Measurements from ENCODE around the gene EVX1.

The EVX1 gene

GRCh38 chr7:27209933-27210440, 32.6 kb upstream of the EVX1 start:
- 44% methylated on average over 11 of the region's 11 CpGs for whole genome bisulfite sequencing
- H3K9ac ChIP-seq (ENCODE audit: low read depth, low read length), result no peak overlapping the region
- H3K4me3 ChIP-seq (ENCODE audit: low read length), result no peak overlapping the region
- H3K4me1 ChIP-seq (ENCODE audit: insufficient read depth, low read length), result peaks cover 8% of the 10 kb centered on the region
- H3K36me3 ChIP-seq (ENCODE audit: insufficient read depth, low read length), result no peaks in the 10 kb centered on the region
- H3K27me3 ChIP-seq (ENCODE audit: insufficient read depth, low read length), result peaks cover 100% of the 10 kb centered on the region
- H3K9me3 ChIP-seq (ENCODE audit: insufficient read depth, low read depth, low read length), result no peaks in the 10 kb centered on the region
- no peak overlapping the region for H3K27ac ChIP-seq (ENCODE audit: low read depth, low read length)

DNA sequence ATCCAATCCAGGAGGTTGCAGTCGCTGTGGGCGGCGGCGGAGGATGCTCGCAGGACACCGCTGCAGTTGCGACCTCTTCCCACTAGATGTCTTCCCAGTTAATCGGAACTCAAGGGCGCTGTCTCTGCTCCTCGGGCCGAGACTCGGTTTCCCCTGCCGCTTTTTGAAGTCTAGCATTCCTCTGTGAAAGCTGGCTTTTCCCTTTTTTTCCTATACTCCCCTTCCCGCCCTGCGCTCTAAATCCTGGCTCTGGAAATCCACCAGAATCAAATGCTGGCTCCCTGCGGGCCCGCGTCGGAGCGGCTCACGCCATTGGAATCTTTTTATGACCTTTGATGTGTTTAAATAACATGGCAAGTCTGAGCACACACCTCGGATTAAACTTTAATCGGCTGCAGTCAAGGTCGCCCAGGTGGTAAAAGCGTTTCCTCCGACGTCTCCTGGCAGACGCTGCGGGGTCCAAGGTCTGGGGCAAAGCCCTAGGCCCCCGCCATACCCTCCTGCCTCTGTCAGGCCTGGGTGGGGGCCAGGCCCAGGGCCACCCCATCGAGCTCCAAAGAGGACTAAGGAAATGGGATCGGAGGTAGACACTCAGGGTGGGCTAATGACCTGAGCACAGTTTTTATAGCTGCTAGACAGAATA, 32.0 kb upstream of the EVX1 start:
- Histone ChIP-seq H3K27me3 (ENCODE audit: insufficient read depth, low read length) (peaks cover 100% of the 10 kb centered on the region), H3K27ac (ENCODE audit: low read depth, low read length) (no peak overlapping the region), H3K4me3 (ENCODE audit: low read length) (no peak overlapping the region), H3K36me3 (ENCODE audit: insufficient read depth, low read length) (no peaks in the 10 kb centered on the region), H3K4me1 (ENCODE audit: insufficient read depth, low read length) (peaks cover 11% of the 10 kb centered on the region), H3K9me3 (ENCODE audit: insufficient read depth, low read depth, low read length) (no peaks in the 10 kb centered on the region), H3K9ac (ENCODE audit: low read depth, low read length) (no peak overlapping the region)
- 14% methylated on average over 32 of the region's 32 CpGs for WGBS

DNA sequence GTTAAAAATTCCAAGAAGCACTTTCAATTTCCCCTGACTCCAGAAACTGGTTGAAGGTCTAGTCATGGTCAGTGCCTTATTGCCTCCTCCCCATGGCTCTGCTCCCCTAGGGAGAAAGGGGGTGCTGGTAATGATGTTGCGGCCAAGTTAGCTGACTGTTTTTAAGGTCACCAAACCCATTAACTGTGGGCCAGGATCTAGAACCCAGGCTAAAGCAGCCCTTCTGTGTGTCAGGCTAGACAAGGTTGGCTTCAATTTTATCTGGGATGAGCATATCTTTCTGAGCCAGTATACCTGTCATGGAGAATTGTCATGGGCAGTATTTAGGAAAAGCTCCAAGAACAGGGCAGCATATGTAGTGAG, 31.5 kb upstream of the EVX1 start:
- Histone ChIP-seq H3K4me3 (ENCODE audit: low read length) (no peak overlapping the region), H3K36me3 (ENCODE audit: insufficient read depth, low read length) (no peaks in the 10 kb centered on the region), H3K4me1 (ENCODE audit: insufficient read depth, low read length) (peaks cover 11% of the 10 kb centered on the region), H3K27me3 (ENCODE audit: insufficient read depth, low read length) (peaks cover 100% of the 10 kb centered on the region), H3K9me3 (ENCODE audit: insufficient read depth, low read depth, low read length) (no peaks in the 10 kb centered on the region), H3K27ac (ENCODE audit: low read depth, low read length) (no peak overlapping the region), H3K9ac (ENCODE audit: low read depth, low read length) (no peak overlapping the region)
- 93% methylated on average over 1 of the region's 1 CpG for WGBS

DNA sequence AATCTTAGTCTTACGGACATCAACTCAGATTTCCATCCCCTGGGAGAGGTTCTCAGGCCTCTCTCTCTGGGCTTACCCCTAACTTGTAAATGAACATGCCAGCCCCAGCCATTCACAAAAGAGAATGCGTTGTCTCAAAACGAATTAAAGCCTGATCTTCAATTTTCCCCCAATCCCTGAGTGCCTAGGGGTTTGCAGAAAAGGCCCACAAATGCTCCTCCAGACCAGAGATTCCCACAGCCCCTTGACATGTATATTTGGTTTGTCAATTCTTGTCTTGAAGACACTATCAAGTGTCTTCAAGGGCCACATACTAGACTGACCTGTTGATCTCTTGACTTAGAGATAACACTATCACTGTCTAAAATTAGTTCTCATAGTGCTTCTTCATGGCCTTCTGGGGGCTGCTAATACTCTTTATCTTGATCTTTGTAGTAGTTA, 30.8 kb upstream of the EVX1 start:
- peaks cover 11% of the 10 kb centered on the region for H3K4me1 ChIP-seq (ENCODE audit: insufficient read depth, low read length)
- peaks cover 100% of the 10 kb centered on the region for H3K27me3 ChIP-seq (ENCODE audit: insufficient read depth, low read length)
- no peak overlapping the region for H3K4me3 ChIP-seq (ENCODE audit: low read length)
- no peak overlapping the region for H3K27ac ChIP-seq (ENCODE audit: low read depth, low read length)
- WGBS, result 29% methylated on average over 3 of the region's 3 CpGs
- no peaks in the 10 kb centered on the region for H3K36me3 ChIP-seq (ENCODE audit: insufficient read depth, low read length)
- H3K9me3 ChIP-seq (ENCODE audit: insufficient read depth, low read depth, low read length), result no peaks in the 10 kb centered on the region
- H3K9ac ChIP-seq (ENCODE audit: low read depth, low read length), result no peak overlapping the region

- peaks cover 11% of the 10 kb centered on the region for H3K4me1 ChIP-seq (ENCODE audit: insufficient read depth, low read length)
- WGBS, result 8% methylated on average over 52 of the region's 52 CpGs
- H3K27me3 ChIP-seq (ENCODE audit: insufficient read depth, low read length), result peaks cover 99% of the 10 kb centered on the region
- H3K4me3 ChIP-seq (ENCODE audit: low read length), result peak overlapping the region; percentile 16; the same call in 1 of the 2 replicates
- H3K36me3 ChIP-seq (ENCODE audit: insufficient read depth, low read length), result no peaks in the 10 kb centered on the region
- no peak overlapping the region for H3K9ac ChIP-seq (ENCODE audit: low read depth, low read length)
- H3K9me3 ChIP-seq (ENCODE audit: insufficient read depth, low read depth, low read length), result no peaks in the 10 kb centered on the region
- no peak overlapping the region for H3K27ac ChIP-seq (ENCODE audit: low read depth, low read length)
These were observed 29.8 kb upstream of the EVX1 start for GRCh38 chr7:27212497-27213432.

- Histone ChIP-seq H3K27ac (ENCODE audit: low read depth, low read length) (no peak overlapping the region), H3K4me3 (ENCODE audit: low read length) (peak overlapping the region; percentile 16; the same call in 1 of the 2 replicates), H3K9me3 (ENCODE audit: insufficient read depth, low read depth, low read length) (no peaks in the 10 kb centered on the region), H3K9ac (ENCODE audit: low read depth, low read length) (no peak overlapping the region), H3K36me3 (ENCODE audit: insufficient read depth, low read length) (no peaks in the 10 kb centered on the region), H3K4me1 (ENCODE audit: insufficient read depth, low read length) (peaks cover 11% of the 10 kb centered on the region), H3K27me3 (ENCODE audit: insufficient read depth, low read length) (peaks cover 98% of the 10 kb centered on the region)
- WGBS, result 6% methylated on average over 50 of the region's 50 CpGs
These were observed 29.0 kb upstream of the EVX1 start for GRCh38 chr7:27213433-27214238.

DNA sequence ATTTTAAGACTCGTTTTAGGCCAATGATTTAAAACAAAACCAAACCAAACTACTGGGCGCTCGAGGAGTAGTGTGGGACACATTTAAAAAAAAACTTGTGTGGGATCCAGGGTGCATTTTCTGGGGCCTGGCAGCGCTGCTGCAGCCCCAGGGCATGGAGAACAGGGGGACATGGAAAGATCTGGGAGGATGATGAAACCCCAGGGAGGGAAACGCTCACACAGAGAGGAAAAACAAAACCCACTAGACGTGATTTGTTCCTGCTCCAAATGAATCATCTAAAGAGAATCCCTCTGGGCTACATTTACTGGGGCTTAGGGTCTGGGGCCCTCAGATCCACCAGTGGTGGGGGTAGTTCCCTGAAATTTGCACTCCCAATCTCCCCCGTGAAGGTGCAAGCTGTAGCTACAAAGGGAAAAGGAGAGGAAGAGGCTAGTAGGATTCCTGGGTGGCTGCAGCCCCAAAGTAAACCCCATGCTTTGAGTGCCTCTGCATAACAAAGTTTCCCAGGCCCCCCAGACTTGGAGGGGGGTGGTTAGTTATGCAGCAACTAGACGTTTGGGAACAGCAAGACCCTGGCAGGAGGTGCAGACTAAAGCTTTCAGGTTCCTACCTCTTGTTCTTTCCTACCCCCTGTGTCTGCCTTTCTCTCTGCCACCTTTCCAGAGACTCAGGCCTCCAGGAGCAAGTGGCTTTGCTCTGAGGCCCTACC, 28.2 kb upstream of the EVX1 start:
- 20% methylated on average over 8 of the region's 8 CpGs for WGBS
- H3K4me1 ChIP-seq (ENCODE audit: insufficient read depth, low read length), result peaks cover 11% of the 10 kb centered on the region
- no peaks in the 10 kb centered on the region for H3K36me3 ChIP-seq (ENCODE audit: insufficient read depth, low read length)
- H3K9me3 ChIP-seq (ENCODE audit: insufficient read depth, low read depth, low read length), result no peaks in the 10 kb centered on the region
- H3K27me3 ChIP-seq (ENCODE audit: insufficient read depth, low read length), result peaks cover 97% of the 10 kb centered on the region
- H3K9ac ChIP-seq (ENCODE audit: low read depth, low read length), result no peak overlapping the region
- no peak overlapping the region for H3K4me3 ChIP-seq (ENCODE audit: low read length)
- no peak overlapping the region for H3K27ac ChIP-seq (ENCODE audit: low read depth, low read length)

- Histone ChIP-seq H3K9me3 (ENCODE audit: insufficient read depth, low read depth, low read length) (no peaks in the 10 kb centered on the region), H3K27ac (ENCODE audit: low read depth, low read length) (no peak overlapping the region), H3K4me3 (ENCODE audit: low read length) (no peak overlapping the region), H3K36me3 (ENCODE audit: insufficient read depth, low read length) (no peaks in the 10 kb centered on the region), H3K9ac (ENCODE audit: low read depth, low read length) (no peak overlapping the region), H3K27me3 (ENCODE audit: insufficient read depth, low read length) (peaks cover 97% of the 10 kb centered on the region), H3K4me1 (ENCODE audit: insufficient read depth, low read length) (peaks cover 11% of the 10 kb centered on the region)
- 100% methylated on average over 2 of the region's 2 CpGs for WGBS
These were observed 27.2 kb upstream of the EVX1 start for GRCh38 chr7:27215356-27215755.

GRCh38 chr7:27217951-27218350, 24.7 kb upstream of the EVX1 start:
- no peak overlapping the region for H3K9ac ChIP-seq (ENCODE audit: low read depth, low read length)
- H3K4me1 ChIP-seq (ENCODE audit: insufficient read depth, low read length), result peaks cover 14% of the 10 kb centered on the region
- no peaks in the 10 kb centered on the region for H3K9me3 ChIP-seq (ENCODE audit: insufficient read depth, low read depth, low read length)
- H3K27ac ChIP-seq (ENCODE audit: low read depth, low read length), result no peak overlapping the region
- peaks cover 97% of the 10 kb centered on the region for H3K27me3 ChIP-seq (ENCODE audit: insufficient read depth, low read length)
- no peak overlapping the region for H3K4me3 ChIP-seq (ENCODE audit: low read length)
- no peaks in the 10 kb centered on the region for H3K36me3 ChIP-seq (ENCODE audit: insufficient read depth, low read length)

DNA sequence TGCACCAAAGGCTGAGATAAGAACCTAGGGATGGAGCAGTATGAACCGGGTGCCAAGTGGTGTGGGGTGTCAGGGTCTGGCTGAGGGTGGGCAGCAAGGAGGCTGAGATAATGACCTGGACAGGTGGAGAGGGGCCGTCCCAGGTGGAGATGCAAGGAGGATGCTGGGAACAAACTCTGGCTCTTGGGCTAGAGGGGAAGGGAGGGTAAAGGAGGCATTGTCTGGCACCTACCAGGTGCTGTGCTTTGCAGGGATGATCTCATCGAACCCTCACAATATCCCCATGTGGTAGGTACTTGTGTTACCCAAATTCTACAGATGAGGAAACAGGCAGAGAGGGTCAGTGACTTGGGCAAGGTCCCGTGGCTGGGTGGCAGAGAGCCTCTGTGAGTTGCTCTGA, 22.8 kb upstream of the EVX1 start:
- H3K36me3 ChIP-seq (ENCODE audit: insufficient read depth, low read length), result no peaks in the 10 kb centered on the region
- H3K27ac ChIP-seq (ENCODE audit: low read depth, low read length), result no peak overlapping the region
- 84% methylated on average over 4 of the region's 4 CpGs for WGBS
- H3K27me3 ChIP-seq (ENCODE audit: insufficient read depth, low read length), result peaks cover 97% of the 10 kb centered on the region
- H3K9me3 ChIP-seq (ENCODE audit: insufficient read depth, low read depth, low read length), result no peaks in the 10 kb centered on the region
- H3K9ac ChIP-seq (ENCODE audit: low read depth, low read length), result no peak overlapping the region
- H3K4me3 ChIP-seq (ENCODE audit: low read length), result no peak overlapping the region
- peaks cover 24% of the 10 kb centered on the region for H3K4me1 ChIP-seq (ENCODE audit: insufficient read depth, low read length)

Data from HUES64 (cell line).